GM12878 (cell line): ENCODE measurements around the gene NKAIN1. TPM values are rescaled to one million over a fixed set of nuclear protein-coding genes. Genes with fewer than 3 reads are reported as not detected.
A peak's percentile ranks its signal among the peaks of the same experiment; 100 is the strongest.

Experiments
- ATAC-seq: fragments of 200-7000 bp; cut with Tn5 transposase; 3 replicates; pipeline ENCODE4 v1.9.1; 2020; ENCODE audit warnings: mild to moderate bottlenecking, moderate library complexity
- BruUV-seq: library from RNA; stranded (reverse); fragments of 400-500 nt; replicated peaks from 2 replicates; lab custom pipeline; 2021; lab: Mats Ljungman, UMichigan
- CTCF ChIA-PET: fragments of 300-600 bp; sonication (Branson Sonifier 250); formaldehyde crosslinking; extraction: SDS; loops from one replicate; lab custom pipeline; 2021; ENCODE audit warnings: inconsistent platforms; lab: Yijun Ruan, JAX
- POLR2A ChIA-PET: fragments of 350-600 bp; formaldehyde crosslinking; extraction: SDS; loops from one replicate; lab custom pipeline; 2021; ENCODE audit warnings: inconsistent platforms; lab: Charles Lee
- RAD21 ChIA-PET: fragments of 300-600 bp; sonication (Branson Sonifier 250); formaldehyde crosslinking; loops from one replicate; lab custom pipeline; 2023; ENCODE audit warnings: antibody characterized with exemption; ENCODE audit not compliant: unreplicated experiment; lab: Charles Lee
- SMC1A ChIA-PET: fragments of 300-600 bp; sonication (Branson Sonifier 250); formaldehyde crosslinking; loops from one replicate; lab custom pipeline; 2023; ENCODE audit not compliant: unreplicated experiment, uncharacterized antibody; lab: Charles Lee
- DNase-seq: peaks from one replicate; pipeline ENCODE4 v3.0.0-alpha.2; 2011; ENCODE audit warnings: low read depth, low spot score
- FAIRE-seq: peaks from 3 replicates; lab custom pipeline; 2011; peaks lifted over from hg19 to GRCh38; lab: Jason Lieb, UNC
- H2AFZ ChIP-seq: 2 replicates; pipeline ENCODE4 v1.6.0; 2011; ENCODE audit warnings: low read depth, low read length, control low read depth; ENCODE audit not compliant: control insufficient read depth
- H3K27ac ChIP-seq: 2 replicates; pipeline ENCODE4 v1.5.1; 2011; ENCODE audit warnings: control low read depth; ENCODE audit not compliant: control insufficient read depth, insufficient read depth
- H3K27me3 ChIP-seq, 2 experiments: replicated peaks in 1 of 2; 2 replicates each; pipeline versions ENCODE4 v1.6.0 to v1.6.1; 2011; ENCODE audit warnings: low read length in 1 of 2; ENCODE audit not compliant: control insufficient read depth in 2 of 2, insufficient read depth in 2 of 2
- H3K36me3 ChIP-seq, 2 experiments: 2 replicates each; pipeline ENCODE4 v1.5.1; 2011; ENCODE audit warnings: low read length in 1 of 2; ENCODE audit not compliant: control insufficient read depth in 2 of 2, insufficient read depth in 2 of 2
- H3K4me1 ChIP-seq: 2 replicates; pipeline ENCODE4 v1.6.1; 2011; ENCODE audit warnings: mild to moderate bottlenecking, low read length, moderate library complexity, mixed read lengths; ENCODE audit not compliant: control insufficient read depth, insufficient read depth
- H3K4me2 ChIP-seq: 2 replicates; pipeline ENCODE4 v1.6.0; 2011; ENCODE audit warnings: control low read depth; ENCODE audit not compliant: control insufficient read depth, insufficient read depth
- H3K4me3 ChIP-seq: fragments of 200-600 bp; sonication (generic); 2 replicates; pipeline ENCODE4 v1.5.1; 2016
- H3K79me2 ChIP-seq: 2 replicates; pipeline ENCODE4 v1.6.0; 2011; ENCODE audit warnings: low read length; ENCODE audit not compliant: control insufficient read depth, insufficient read depth
- H3K9ac ChIP-seq: 2 replicates; pipeline ENCODE4 v1.8.0; 2011; ENCODE audit warnings: low read length, control low read depth, mixed read lengths; ENCODE audit not compliant: control insufficient read depth, insufficient read depth
- H3K9me3 ChIP-seq: replicated peaks from 3 replicates; pipeline ENCODE4 v1.5.1; 2011; ENCODE audit warnings: mild to moderate bottlenecking, low read length; ENCODE audit not compliant: control insufficient read depth, insufficient read depth
- H4K20me1 ChIP-seq: 2 replicates; pipeline ENCODE4 v1.6.0; 2011; ENCODE audit not compliant: control insufficient read depth, insufficient read depth
- CREM ChIP-seq: IDR thresholded peaks from 2 replicates; pipeline ENCODE4 v1.6.1; 2014; ENCODE audit warnings: antibody characterized with exemption, low read depth
- EGR1 ChIP-seq, 2 experiments: IDR thresholded peaks; 1 replicate in 1 of 2; 2 replicates in 1 of 2; pipeline ENCODE4 v1.6.1; 2011 to 2012; ENCODE audit warnings: low read depth in 2 of 2, low read length in 2 of 2, borderline replicate concordance in 1 of 2, mild to moderate bottlenecking in 1 of 2, moderate library complexity in 1 of 2
- IKZF1 ChIP-seq: fragments of 450-650 bp; conservative IDR thresholded peaks from 2 replicates; pipeline ENCODE4 v1.6.1; 2017; ENCODE audit warnings: antibody characterized with exemption, mild to moderate bottlenecking
- IKZF2 ChIP-seq, 2 experiments: fragments of 450-650 bp; IDR thresholded peaks; 2 replicates each; pipeline ENCODE4 v1.6.1; 2017; ENCODE audit warnings: mild to moderate bottlenecking in 2 of 2, moderate library complexity in 2 of 2
- MXI1 ChIP-seq: fragments of 150-350 bp; IDR thresholded peaks from 2 replicates; pipeline ENCODE4 v1.6.1; 2011; ENCODE audit warnings: low read depth, mild to moderate bottlenecking, inconsistent platforms, low read length, improper control_type of control experiment
- MYC ChIP-seq: IDR thresholded peaks from 2 replicates; pipeline ENCODE4 v1.6.1; 2011; ENCODE audit warnings: mild to moderate bottlenecking, low read length, moderate library complexity, inconsistent platforms; ENCODE audit not compliant: insufficient read depth, insufficient replicate concordance, insufficient read length, severe bottlenecking
- NR2C1 ChIP-seq: fragments of 450-650 bp; IDR thresholded peaks from 2 replicates; pipeline ENCODE4 v1.6.1; 2017; ENCODE audit warnings: antibody characterized with exemption, mild to moderate bottlenecking, moderate library complexity
- PAX8 ChIP-seq: fragments of 450-650 bp; IDR thresholded peaks from 2 replicates; pipeline ENCODE4 v1.6.1; 2017; ENCODE audit warnings: mild to moderate bottlenecking, moderate library complexity
- POLR2A ChIP-seq: IDR thresholded peaks from 2 replicates; pipeline ENCODE4 v1.6.1; 2011; ENCODE audit warnings: low read depth, mild to moderate bottlenecking, low read length
- SIN3A ChIP-seq: IDR thresholded peaks from 2 replicates; pipeline ENCODE4 v1.6.1; 2012; ENCODE audit warnings: low read depth, low read length, improper control_type of control experiment
- WGBS: methylation state at CpG from one replicate; pipeline ENCODE4 v1.1.6; 2016; ENCODE audit warnings: low lambda C conversion rate; ENCODE audit not compliant: insufficient replicate concordance, insufficient coverage; ENCODE audit errors: missing lambda C conversion rate; 5-methylcytosine and 5-hydroxymethylcytosine counted together
- in situ Hi-C: fragments of 300-500 bp; cut with MboI; formaldehyde crosslinking; loops from 9 replicates; pipeline ENCODE4 v1.14.3; 2018; ENCODE audit warnings: mixed read lengths
- intact Hi-C: fragments of 100-400 bp; cut with micrococcal nuclease; formaldehyde crosslinking; loops from one replicate; pipeline ENCODE4 v1.14.2; 2022; ENCODE audit not compliant: unreplicated experiment
- polyA plus RNA-seq, 11 experiments: library from polyadenylated mRNA; depleted of rRNA in 4 of 11; unstranded in 6 of 11; stranded (reverse) in 5 of 11; fragments of >200 nt; fragmentation: Nextera tagmentation in 4 of 11; fragmentation: Illumina TruSeq in 1 of 11; extraction: Ambion mirVana in 4 of 11; extraction: Trizol in 1 of 11; gene quantifications; 1 replicate in 1 of 11; 2 replicates in 10 of 11; pipeline versions ENCODE4 v1.2.1 to v1.2.3, GENCODE V29; 2011 to 2016; ENCODE audit warnings: inconsistent platforms in 2 of 11, missing spikeins in 2 of 11, low read depth in 1 of 11
- total RNA-seq, 4 experiments: library from RNA; depleted of rRNA in 3 of 4; stranded (reverse); fragments of >200 nt in 3 of 4; fragmentation: Illumina TruSeq in 1 of 4; extraction: Trizol in 1 of 4; gene quantifications; 2 replicates each; pipeline versions ENCODE4 v1.2.1 to v1.2.3, GENCODE V29; 2013 to 2021
- TF ChIP-seq, protein P1 (sequence below): IDR thresholded peaks from 2 replicates; pipeline ENCODE4 v1.6.1; 2011; ENCODE audit warnings: low read depth, mild to moderate bottlenecking, low read length, moderate library complexity, borderline replicate concordance; ENCODE audit errors: extremely low read depth
- TF ChIP-seq, protein P2 (sequence below): fragments of 450-650 bp; IDR thresholded peaks from 2 replicates; pipeline ENCODE4 v1.6.1; 2016; ENCODE audit warnings: mild to moderate bottlenecking

NKAIN1 gene
- total and polyA plus RNA-seq, 10 of the 15 experiments (the other 5 are each of a cell fraction or from before 2014, with no cell fraction given), result not detected

- ChIA-PET RAD21 (no interaction called here), POLR2A (no interaction called here), SMC1A (no interaction called here), CTCF (interaction anchor here (0.5 to 1.2 kb wide), 2 partner anchors 13 to 240 kb away, joined by 3 read pairs; no protein-coding TSS in a partner anchor)
- Histone ChIP-seq H3K36me3 (no peaks in the 10 kb centered on the region), H3K27ac (no peak overlapping the region), H3K4me1 (0 out of 2 replicates have a peak, but pooled peaks cover 3% of the 10 kb centered on the region), H3K9ac (peak overlapping the region; percentile 68), H4K20me1 (no peaks in the 10 kb centered on the region), H3K79me2 (no peaks in the 10 kb centered on the region), H2AFZ (peak overlapping the region; percentile 90), H3K9me3 (no peaks in the 10 kb centered on the region), H3K27me3 (no peaks in the 10 kb centered on the region), H3K4me3 (peak overlapping the region; percentile 85; the same call in 1 of the 2 replicates), H3K4me2 (peak overlapping the region; percentile 84)
- 2% methylated on average over 16 of the region's 51 CpGs for WGBS
- DNase-seq (no peak), FAIRE-seq (no peak), ATAC-seq (peak; percentile 90)
- BruUV-seq, result no TSS peak
- in situ Hi-C loops, result no loop called here
- intact Hi-C loops, result no loop called here
- TF ChIP-seq MYC (no peak), CREM (no peak), NR2C1 (no peak), EGR1 (IDR thresholded peaks at IDR 0.05; ENCODE audit: borderline replicate concordance in 1 of 2, low read depth in 2 of 2, low read length in 2 of 2) (0 out of 3 replicates have a peak, but pooled peaks of 1 of the 2 experiments have one; percentile 17), POLR2A (peak; percentile 58), IKZF2 (IDR thresholded peaks at IDR 0.05) (peak; percentile 38 to 49; a peak in 1 of 4 replicates), PAX8 (no peak), SIN3A (0 out of 2 replicates have a peak, but pooled peaks have one; percentile 15), IKZF1 (peak; percentile 36), MXI1 (no peak)
- TF ChIP-seq, protein P1, sequence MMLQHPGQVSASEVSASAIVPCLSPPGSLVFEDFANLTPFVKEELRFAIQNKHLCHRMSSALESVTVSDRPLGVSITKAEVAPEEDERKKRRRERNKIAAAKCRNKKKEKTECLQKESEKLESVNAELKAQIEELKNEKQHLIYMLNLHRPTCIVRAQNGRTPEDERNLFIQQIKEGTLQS, result no peak
- TF ChIP-seq, protein P2, sequence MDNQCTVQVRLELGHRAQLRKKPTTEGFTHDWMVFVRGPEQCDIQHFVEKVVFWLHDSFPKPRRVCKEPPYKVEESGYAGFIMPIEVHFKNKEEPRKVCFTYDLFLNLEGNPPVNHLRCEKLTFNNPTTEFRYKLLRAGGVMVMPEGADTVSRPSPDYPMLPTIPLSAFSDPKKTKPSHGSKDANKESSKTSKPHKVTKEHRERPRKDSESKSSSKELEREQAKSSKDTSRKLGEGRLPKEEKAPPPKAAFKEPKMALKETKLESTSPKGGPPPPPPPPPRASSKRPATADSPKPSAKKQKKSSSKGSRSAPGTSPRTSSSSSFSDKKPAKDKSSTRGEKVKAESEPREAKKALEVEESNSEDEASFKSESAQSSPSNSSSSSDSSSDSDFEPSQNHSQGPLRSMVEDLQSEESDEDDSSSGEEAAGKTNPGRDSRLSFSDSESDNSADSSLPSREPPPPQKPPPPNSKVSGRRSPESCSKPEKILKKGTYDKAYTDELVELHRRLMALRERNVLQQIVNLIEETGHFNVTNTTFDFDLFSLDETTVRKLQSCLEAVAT, result 0 out of 2 replicates have a peak, but pooled peaks have one; percentile 2
Measured at GRCh38 chr1:31154632-31155215, 85.0 kb downstream of the NKAIN1 start.
